WI38 (cell line): ENCODE measurements around the gene TRMT10A.
"Not testable (repeated sequence)": the region's sequence is repeated elsewhere in the genome, so short reads cannot be mapped to it uniquely, and the experiment has no call there.

ENCODE experiments used
- H3K4me3 ChIP-seq: 2 replicates; pipeline ENCODE4 v1.5.1; 2011; ENCODE audit warnings: low read depth, mild to moderate bottlenecking, control low read depth, low read length
- CTCF ChIP-seq: IDR thresholded peaks from 2 replicates; pipeline ENCODE4 v1.5.1; 2012; ENCODE audit warnings: low read depth, mild to moderate bottlenecking, control low read depth, low read length

TRMT10A gene

GRCh38 chr4:99540277-99540939 is 23.4 kb downstream of the TRMT10A start:
- TF ChIP-seq CTCF = no peak
- no peak overlapping the region for H3K4me3 ChIP-seq

GRCh38 chr4:99537674-99538073 is 26.2 kb downstream of the TRMT10A start:
- TF ChIP-seq CTCF = no peak
- H3K4me3 ChIP-seq = no peak overlapping the region

- H3K4me3 ChIP-seq = no peak overlapping the region
- no peak for TF ChIP-seq CTCF
Measured at GRCh38 chr4:99536848-99537247, 27.0 kb downstream of the TRMT10A start.

GRCh38 chr4:99536271-99536670 is 27.6 kb downstream of the TRMT10A start:
- no peak overlapping the region for H3K4me3 ChIP-seq
- no peak for TF ChIP-seq CTCF

- not testable (repeated sequence) for H3K4me3 ChIP-seq
Measured at GRCh38 chr4:99534699-99535098, 29.1 kb downstream of the TRMT10A start.

GRCh38 chr4:99529956-99530355 is 33.9 kb downstream of the TRMT10A start:
- no peak for TF ChIP-seq CTCF
- no peak overlapping the region for H3K4me3 ChIP-seq

GRCh38 chr4:99529228-99529627 is 34.6 kb downstream of the TRMT10A start:
- TF ChIP-seq CTCF = no peak
- H3K4me3 ChIP-seq = no peak overlapping the region
